IPS-20b (cell line): Measurements from ENCODE around the gene SCARF1.

ENCODE experiments used
- H3K27ac ChIP-seq: one replicate; pipeline ENCODE4 v1.5.1; 2013; ENCODE audit warnings: low read length
- H3K27me3 ChIP-seq: 2 replicates; pipeline ENCODE4 v1.6.1; 2013; ENCODE audit warnings: mild to moderate bottlenecking, low read length, inconsistent platforms; ENCODE audit not compliant: insufficient read depth
- H3K36me3 ChIP-seq: 2 replicates; pipeline ENCODE4 v1.6.1; 2013; ENCODE audit warnings: low read depth, mild to moderate bottlenecking, inconsistent platforms, low read length, moderate library complexity; ENCODE audit not compliant: insufficient read depth
- H3K4me1 ChIP-seq: 2 replicates; pipeline ENCODE4 v1.6.1; 2013; ENCODE audit warnings: mild to moderate bottlenecking, control low read depth, inconsistent platforms, low read length, moderate library complexity; ENCODE audit not compliant: insufficient read depth
- H3K4me3 ChIP-seq: 2 replicates; pipeline ENCODE4 v1.5.1; 2013; ENCODE audit warnings: mild to moderate bottlenecking, low read length, inconsistent platforms
- H3K9ac ChIP-seq: 2 replicates; pipeline ENCODE4 v1.6.1; 2013; ENCODE audit warnings: low read depth, mild to moderate bottlenecking, inconsistent platforms, low read length, moderate library complexity
- H3K9me3 ChIP-seq: 2 replicates; pipeline ENCODE4 v1.6.1; 2013; ENCODE audit warnings: mild to moderate bottlenecking, low read depth, low read length, inconsistent platforms; ENCODE audit not compliant: insufficient read depth

Gene SCARF1

GRCh38 chr17:1605681-1606351, 39.7 kb downstream of the SCARF1 start:
- Histone ChIP-seq H3K36me3 (no peaks in the 10 kb centered on the region), H3K9me3 (0 out of 2 replicates have a peak, but pooled peaks cover 9% of the 10 kb centered on the region), H3K27ac (no peak overlapping the region), H3K9ac (no peak overlapping the region), H3K4me1 (peaks cover 10% of the 10 kb centered on the region; the same call in 1 of the 2 replicates), H3K27me3 (no peaks in the 10 kb centered on the region), H3K4me3 (no peak overlapping the region)

GRCh38 chr17:1604831-1605528, 40.6 kb downstream of the SCARF1 start:
- peak overlapping the region; percentile 34; the same call in 1 of the 2 replicates for H3K4me3 ChIP-seq
- H3K27me3 ChIP-seq: no peaks in the 10 kb centered on the region
- 0 out of 2 replicates have a peak, but pooled peaks cover 9% of the 10 kb centered on the region for H3K9me3 ChIP-seq
- H3K36me3 ChIP-seq: no peaks in the 10 kb centered on the region
- peak overlapping the region; percentile 51; the same call in 1 of the 2 replicates for H3K9ac ChIP-seq
- peaks cover 10% of the 10 kb centered on the region; the same call in 1 of the 2 replicates for H3K4me1 ChIP-seq
- no peak overlapping the region for H3K27ac ChIP-seq

- no peak overlapping the region for H3K9ac ChIP-seq
- H3K36me3 ChIP-seq: no peaks in the 10 kb centered on the region
- no peaks in the 10 kb centered on the region for H3K27me3 ChIP-seq
- no peak overlapping the region for H3K27ac ChIP-seq
- no peak overlapping the region for H3K4me3 ChIP-seq
- H3K4me1 ChIP-seq: peaks cover 10% of the 10 kb centered on the region; the same call in 1 of the 2 replicates
- H3K9me3 ChIP-seq: 0 out of 2 replicates have a peak, but pooled peaks cover 9% of the 10 kb centered on the region
These were observed 44.0 kb downstream of the SCARF1 start for GRCh38 chr17:1601571-1601970.

GRCh38 chr17:1598399-1599095, 47.0 kb downstream of the SCARF1 start:
- Histone ChIP-seq H3K27ac (no peak overlapping the region), H3K27me3 (no peaks in the 10 kb centered on the region), H3K9ac (no peak overlapping the region), H3K36me3 (no peaks in the 10 kb centered on the region), H3K9me3 (0 out of 2 replicates have a peak, but pooled peaks cover 9% of the 10 kb centered on the region), H3K4me3 (no peak overlapping the region), H3K4me1 (no peaks in the 10 kb centered on the region)

- Histone ChIP-seq H3K9me3 (0 out of 2 replicates have a peak, but pooled peaks cover 9% of the 10 kb centered on the region), H3K9ac (no peak overlapping the region), H3K27ac (no peak overlapping the region), H3K27me3 (no peaks in the 10 kb centered on the region), H3K4me3 (no peak overlapping the region), H3K4me1 (no peaks in the 10 kb centered on the region), H3K36me3 (no peaks in the 10 kb centered on the region)
These were observed 47.6 kb downstream of the SCARF1 start for GRCh38 chr17:1597861-1598342.

- no peaks in the 10 kb centered on the region for H3K36me3 ChIP-seq
- H3K4me1 ChIP-seq: no peaks in the 10 kb centered on the region; the same call in 1 of the 2 replicates
- H3K27ac ChIP-seq: no peak overlapping the region
- no peaks in the 10 kb centered on the region for H3K27me3 ChIP-seq
- no peak overlapping the region for H3K9ac ChIP-seq
- no peak overlapping the region for H3K4me3 ChIP-seq
- no peaks in the 10 kb centered on the region for H3K9me3 ChIP-seq
These were observed 52.0 kb downstream of the SCARF1 start for GRCh38 chr17:1593630-1593931.

- no peak overlapping the region for H3K4me3 ChIP-seq
- no peak overlapping the region for H3K9ac ChIP-seq
- no peaks in the 10 kb centered on the region for H3K27me3 ChIP-seq
- H3K36me3 ChIP-seq: no peaks in the 10 kb centered on the region
- H3K27ac ChIP-seq: no peak overlapping the region
- no peaks in the 10 kb centered on the region for H3K9me3 ChIP-seq
- no peaks in the 10 kb centered on the region; the same call in 1 of the 2 replicates for H3K4me1 ChIP-seq
These were observed 52.5 kb downstream of the SCARF1 start for GRCh38 chr17:1592751-1593629.

- Histone ChIP-seq H3K9ac (no peak overlapping the region), H3K27me3 (no peaks in the 10 kb centered on the region), H3K36me3 (no peaks in the 10 kb centered on the region), H3K4me1 (peaks cover 6% of the 10 kb centered on the region; the same call in 1 of the 2 replicates), H3K9me3 (no peaks in the 10 kb centered on the region), H3K4me3 (no peak overlapping the region), H3K27ac (no peak overlapping the region)
These were observed 54.0 kb downstream of the SCARF1 start for GRCh38 chr17:1591474-1592090.

GRCh38 chr17:1590747-1591473, 54.6 kb downstream of the SCARF1 start:
- Histone ChIP-seq H3K27me3 (no peaks in the 10 kb centered on the region), H3K4me3 (no peak overlapping the region)

GRCh38 chr17:1590029-1590746, 55.3 kb downstream of the SCARF1 start:
- H3K9ac ChIP-seq: no peak overlapping the region
- H3K27me3 ChIP-seq: no peaks in the 10 kb centered on the region
- peaks cover 13% of the 10 kb centered on the region for H3K4me1 ChIP-seq
- H3K27ac ChIP-seq: no peak overlapping the region
- no peaks in the 10 kb centered on the region for H3K9me3 ChIP-seq
- no peak overlapping the region for H3K4me3 ChIP-seq
- no peaks in the 10 kb centered on the region for H3K36me3 ChIP-seq

More at GRCh38 chr17:1590747-1591473, 54.6 kb downstream of the SCARF1 start:
- H3K27ac ChIP-seq: no peak overlapping the region
- H3K36me3 ChIP-seq: no peaks in the 10 kb centered on the region
- no peaks in the 10 kb centered on the region for H3K9me3 ChIP-seq
- peaks cover 9% of the 10 kb centered on the region for H3K4me1 ChIP-seq
- H3K9ac ChIP-seq: no peak overlapping the region
